ENCODE data around the gene STK32C.

- no peak for TF ChIP-seq CTCF (IDR thresholded peaks at IDR 0.05)
- no peak for TF ChIP-seq POLR2AphosphoS5 (IDR thresholded peaks at IDR 0.05)
Measured at GRCh38 chr10:132336064-132336746, 28.5 kb upstream of the STK32C start.

Data from prostate gland (tissue), 2 donors.